ENCODE data around the gene PAXX. TPM values are rescaled to one million over a fixed set of nuclear protein-coding genes. Genes with fewer than 3 reads are reported as not detected.

Gene PAXX
- total RNA-seq, 1 experiment from 2014 or later = 89.0 TPM

DNA sequence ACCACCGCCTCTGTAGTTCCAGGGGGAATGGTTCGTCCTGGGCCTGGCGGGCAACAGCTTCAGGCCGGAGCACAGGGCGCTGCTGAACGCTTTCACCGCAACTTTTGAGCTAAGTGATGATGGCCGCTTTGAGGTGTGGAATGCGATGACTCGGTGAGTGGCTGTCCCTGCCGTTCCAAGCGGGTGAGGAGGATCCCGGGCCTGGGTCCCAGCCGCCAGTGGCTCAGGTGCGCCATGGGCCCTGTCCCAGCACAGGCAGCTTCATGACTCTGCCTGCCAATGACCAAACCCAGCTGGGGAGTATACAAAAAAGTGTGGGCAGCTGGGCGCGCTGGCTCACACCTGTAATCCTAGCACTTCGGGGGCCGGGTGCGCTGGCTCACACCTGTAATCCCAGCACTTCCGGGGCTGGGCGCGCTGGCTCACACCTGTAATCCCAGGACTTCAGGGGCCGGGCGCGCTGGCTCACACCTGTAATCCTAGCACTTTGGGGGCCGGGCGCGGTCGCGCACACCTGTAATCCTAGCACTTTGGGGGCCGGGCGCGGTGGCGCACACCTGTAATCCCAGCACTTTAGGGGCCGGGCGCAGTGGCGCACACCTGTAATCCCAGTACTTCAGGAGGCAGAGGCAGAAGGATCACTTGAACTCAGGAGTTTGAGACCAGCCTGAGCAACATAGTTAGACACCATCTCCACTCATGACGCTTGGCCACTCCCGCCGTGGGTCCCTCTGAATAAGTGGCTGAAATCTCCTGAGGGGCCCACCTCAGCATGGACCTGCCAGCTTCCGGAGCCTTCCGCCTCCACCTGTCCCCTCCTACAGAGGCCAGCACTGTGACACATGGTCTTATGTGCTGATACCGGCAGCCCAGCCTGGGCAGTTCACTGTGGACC lies 39.1 kb upstream of the PAXX start:
- H3K9me2 ChIP-seq (ENCODE audit: insufficient read depth) = no peaks in the 10 kb centered on the region
- no peak overlapping the region for H3K4me3 ChIP-seq (replicated peaks in 1 of 2; ENCODE audit: low read depth in 1 of 2, low read length in 2 of 2)
- H3K79me2 ChIP-seq (ENCODE audit: insufficient read depth, low read length) = no peaks in the 10 kb centered on the region
- DNase-seq (ENCODE audit: low read depth, low spot score) = no peak
- intact Hi-C loops (cut with micrococcal nuclease) = no loop called here
- ChIA-PET RAD21 (ENCODE audit: low non-redundant PET in 1 of 2, low total read pairs in 2 of 2, uncharacterized antibody in 2 of 2, unreplicated experiment in 2 of 2) (no interaction called here), CTCF (no interaction called here), POLR2A (no interaction called here)
- no peak overlapping the region for H3K27ac ChIP-seq (ENCODE audit: low read depth, low read length)
- H3K9ac ChIP-seq (ENCODE audit: low read length) = no peak overlapping the region
- no peaks in the 10 kb centered on the region for H3K27me3 ChIP-seq (ENCODE audit: insufficient read depth, low read length)
- H2AFZ ChIP-seq (ENCODE audit: low read depth, low read length, poor library complexity, severe bottlenecking) = no peak overlapping the region
- BruUV-seq (replicated peaks) = no TSS peak
- no peak for ATAC-seq
- H3K9me3 ChIP-seq (ENCODE audit: control insufficient read depth in 1 of 2, insufficient read depth in 1 of 2, low read depth in 1 of 2, low read length in 2 of 2) = no peaks in the 10 kb centered on the region
- no peak overlapping the region for H3K4me2 ChIP-seq (ENCODE audit: low read length)
- TF ChIP-seq, protein P1, sequence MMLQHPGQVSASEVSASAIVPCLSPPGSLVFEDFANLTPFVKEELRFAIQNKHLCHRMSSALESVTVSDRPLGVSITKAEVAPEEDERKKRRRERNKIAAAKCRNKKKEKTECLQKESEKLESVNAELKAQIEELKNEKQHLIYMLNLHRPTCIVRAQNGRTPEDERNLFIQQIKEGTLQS (IDR thresholded peaks at IDR 0.05) = no peak
- TF ChIP-seq FOSL1 (IDR thresholded peaks at IDR 0.05; ENCODE audit: low read depth) = no peak
- no peak for TF ChIP-seq SP1 (IDR thresholded peaks at IDR 0.05; ENCODE audit: low read depth)
- no peak for TF ChIP-seq ZFX (IDR thresholded peaks at IDR 0.05)
- TF ChIP-seq MAX (IDR thresholded peaks at IDR 0.05) = no peak
- no peak for TF ChIP-seq SRF (IDR thresholded peaks at IDR 0.05; ENCODE audit: low read depth)
- no peak for TF ChIP-seq JUND (IDR thresholded peaks at IDR 0.05)
- TF ChIP-seq RAD21 (IDR thresholded peaks at IDR 0.05; ENCODE audit: low read depth) = no peak
- no peak for TF ChIP-seq SIN3A (IDR thresholded peaks at IDR 0.05; ENCODE audit: low read depth)
- no peak for TF ChIP-seq ZNF274 (IDR thresholded peaks at IDR 0.05; ENCODE audit: low read depth, low read length)
- TF ChIP-seq EZH2 (IDR thresholded peaks at IDR 0.05) = no peak
- TF ChIP-seq, protein P2, sequence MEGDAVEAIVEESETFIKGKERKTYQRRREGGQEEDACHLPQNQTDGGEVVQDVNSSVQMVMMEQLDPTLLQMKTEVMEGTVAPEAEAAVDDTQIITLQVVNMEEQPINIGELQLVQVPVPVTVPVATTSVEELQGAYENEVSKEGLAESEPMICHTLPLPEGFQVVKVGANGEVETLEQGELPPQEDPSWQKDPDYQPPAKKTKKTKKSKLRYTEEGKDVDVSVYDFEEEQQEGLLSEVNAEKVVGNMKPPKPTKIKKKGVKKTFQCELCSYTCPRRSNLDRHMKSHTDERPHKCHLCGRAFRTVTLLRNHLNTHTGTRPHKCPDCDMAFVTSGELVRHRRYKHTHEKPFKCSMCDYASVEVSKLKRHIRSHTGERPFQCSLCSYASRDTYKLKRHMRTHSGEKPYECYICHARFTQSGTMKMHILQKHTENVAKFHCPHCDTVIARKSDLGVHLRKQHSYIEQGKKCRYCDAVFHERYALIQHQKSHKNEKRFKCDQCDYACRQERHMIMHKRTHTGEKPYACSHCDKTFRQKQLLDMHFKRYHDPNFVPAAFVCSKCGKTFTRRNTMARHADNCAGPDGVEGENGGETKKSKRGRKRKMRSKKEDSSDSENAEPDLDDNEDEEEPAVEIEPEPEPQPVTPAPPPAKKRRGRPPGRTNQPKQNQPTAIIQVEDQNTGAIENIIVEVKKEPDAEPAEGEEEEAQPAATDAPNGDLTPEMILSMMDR (IDR thresholded peaks at IDR 0.05 in 2 of 3, conservative IDR thresholded peaks at IDR 0.05 in 1 of 3; ENCODE audit: borderline replicate concordance in 1 of 3, insufficient read depth in 1 of 3, low read depth in 2 of 3, low read length in 2 of 3) = no peak
- TF ChIP-seq TCF7L2 (IDR thresholded peaks at IDR 0.05; ENCODE audit: borderline replicate concordance, extremely low read depth, insufficient read depth, insufficient read length) = no peak
- H4K20me1 ChIP-seq (ENCODE audit: insufficient read depth) = no peaks in the 10 kb centered on the region
- H3K4me1 ChIP-seq (ENCODE audit: control insufficient read depth in 1 of 2, insufficient read depth in 2 of 2, low read length in 2 of 2) = peaks cover 19 to 30% of the 10 kb centered on the region in 2 experiments
- H3K36me3 ChIP-seq (ENCODE audit: control insufficient read depth in 1 of 2, insufficient read depth in 2 of 2, low read length in 2 of 2) = no peaks in the 10 kb centered on the region

All from HCT116 (cell line).